NCI-H187 treated with DMSO at 0.1 percent for 48 hours (cell line): ENCODE data around the gene ZCCHC12.

ENCODE experiments used
- DNase-seq: peaks from one replicate; lab custom pipeline; 2025; lab: John Stamatoyannopoulos, UW

The ZCCHC12 gene

DNA sequence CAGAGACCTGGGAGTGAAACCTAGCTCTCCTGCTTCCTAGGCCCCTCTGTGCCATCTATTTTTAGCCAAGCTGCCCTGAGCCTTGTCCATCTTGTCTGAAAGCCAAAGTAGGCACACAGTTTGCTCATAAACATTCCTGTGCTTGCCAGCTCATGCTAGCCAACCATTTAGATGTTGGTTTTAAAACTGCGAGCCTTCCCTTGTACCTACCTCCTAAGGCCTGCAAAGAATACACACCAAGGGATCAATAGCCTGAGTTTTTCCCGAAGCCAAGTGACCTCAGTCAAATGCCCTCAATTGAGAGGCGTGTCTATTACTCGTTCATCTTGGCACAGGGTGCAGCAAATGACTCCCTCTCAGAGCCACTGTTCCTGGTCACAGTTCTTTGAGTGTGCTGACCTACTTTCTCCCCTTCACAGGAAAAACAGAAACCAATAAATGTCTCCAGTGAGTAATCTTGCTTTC, 48.5 kb downstream of the ZCCHC12 start:
- no peak for DNase-seq
